ENCODE results near the gene TMX3. TPM values are rescaled to one million over a fixed set of nuclear protein-coding genes. Genes with fewer than 3 reads are reported as not detected.

TMX3 gene
- polyA plus RNA-seq, 1 experiment = 30.3 TPM

DNA sequence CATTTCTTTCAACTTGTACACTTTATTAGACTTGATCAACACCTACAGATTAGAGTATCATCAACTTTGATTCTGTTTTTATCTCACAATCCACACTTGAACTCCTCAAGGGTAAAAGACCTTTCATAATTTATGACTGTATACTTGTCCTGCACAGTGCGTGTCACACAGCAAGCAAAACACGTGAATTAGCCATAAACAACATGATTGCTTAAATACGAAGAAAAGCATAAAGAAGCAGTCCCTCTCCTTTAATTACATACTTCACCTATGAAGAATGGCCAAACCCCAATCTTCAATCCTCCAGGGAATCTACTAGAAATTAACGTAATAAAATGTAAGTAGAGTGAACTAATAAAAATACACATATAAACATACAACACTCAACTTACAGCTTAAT, 13.6 kb downstream of the TMX3 start:
- no peak for DNase-seq (ENCODE audit: low read depth)
- CTCF ChIA-PET = no interaction called here
- no peak overlapping the region for H3K4me3 ChIP-seq (ENCODE audit: low read depth, low read length)
- peaks cover 3% of the 10 kb centered on the region; the same call in 1 of the 2 replicates for H3K36me3 ChIP-seq (ENCODE audit: control insufficient read depth, insufficient read depth, low read length)
- POLR2A ChIA-PET = no interaction called here
- H3K27me3 ChIP-seq (ENCODE audit: control insufficient read depth, insufficient read depth, low read length) = no peaks in the 10 kb centered on the region
- TF ChIP-seq, protein P1, sequence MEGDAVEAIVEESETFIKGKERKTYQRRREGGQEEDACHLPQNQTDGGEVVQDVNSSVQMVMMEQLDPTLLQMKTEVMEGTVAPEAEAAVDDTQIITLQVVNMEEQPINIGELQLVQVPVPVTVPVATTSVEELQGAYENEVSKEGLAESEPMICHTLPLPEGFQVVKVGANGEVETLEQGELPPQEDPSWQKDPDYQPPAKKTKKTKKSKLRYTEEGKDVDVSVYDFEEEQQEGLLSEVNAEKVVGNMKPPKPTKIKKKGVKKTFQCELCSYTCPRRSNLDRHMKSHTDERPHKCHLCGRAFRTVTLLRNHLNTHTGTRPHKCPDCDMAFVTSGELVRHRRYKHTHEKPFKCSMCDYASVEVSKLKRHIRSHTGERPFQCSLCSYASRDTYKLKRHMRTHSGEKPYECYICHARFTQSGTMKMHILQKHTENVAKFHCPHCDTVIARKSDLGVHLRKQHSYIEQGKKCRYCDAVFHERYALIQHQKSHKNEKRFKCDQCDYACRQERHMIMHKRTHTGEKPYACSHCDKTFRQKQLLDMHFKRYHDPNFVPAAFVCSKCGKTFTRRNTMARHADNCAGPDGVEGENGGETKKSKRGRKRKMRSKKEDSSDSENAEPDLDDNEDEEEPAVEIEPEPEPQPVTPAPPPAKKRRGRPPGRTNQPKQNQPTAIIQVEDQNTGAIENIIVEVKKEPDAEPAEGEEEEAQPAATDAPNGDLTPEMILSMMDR (IDR thresholded peaks at IDR 0.05; ENCODE audit: insufficient read depth, low read depth, low read length) = no peak

DNA sequence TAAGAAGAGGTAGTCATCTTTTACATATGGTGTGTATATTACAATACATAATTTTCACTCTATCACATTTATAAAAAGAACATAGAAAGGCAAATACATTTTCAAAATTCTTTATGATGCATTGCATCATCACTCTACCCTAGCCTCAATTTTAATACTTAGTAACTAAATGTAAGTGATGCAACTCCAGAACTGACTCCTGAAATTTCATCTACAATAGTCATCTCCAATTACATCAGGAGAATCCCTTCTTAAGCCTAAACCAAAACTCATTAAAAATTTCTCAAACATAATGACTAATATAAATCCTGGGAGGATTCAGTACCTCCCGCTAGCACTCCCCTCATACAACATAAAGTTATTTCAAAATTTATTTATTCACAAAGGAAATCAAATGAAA, 15.9 kb downstream of the TMX3 start:
- TF ChIP-seq, protein P1 (IDR thresholded peaks at IDR 0.05; ENCODE audit: insufficient read depth, low read depth, low read length) = no peak

DNA sequence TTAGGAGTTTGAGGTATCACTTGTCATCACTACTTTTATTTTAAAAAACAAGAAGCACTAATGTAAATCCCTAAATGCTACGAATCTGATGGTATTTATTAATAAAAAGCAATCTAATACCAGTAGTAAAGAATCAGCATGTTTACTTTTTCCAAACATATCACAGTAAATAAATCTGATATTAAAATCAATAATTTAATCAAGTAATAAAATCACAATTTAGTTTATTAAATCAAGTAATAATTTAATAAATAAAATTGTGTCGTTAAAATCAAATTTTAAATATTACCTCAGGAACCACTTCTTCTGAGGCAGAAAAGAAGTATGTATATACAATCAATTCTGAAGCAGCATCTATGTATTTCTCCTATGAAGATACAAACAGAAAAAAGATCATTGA, 18.0 kb downstream of the TMX3 start:
- Histone ChIP-seq H3K27me3 (ENCODE audit: control insufficient read depth, insufficient read depth, low read length) (no peaks in the 10 kb centered on the region), H3K36me3 (ENCODE audit: control insufficient read depth, insufficient read depth, low read length) (peaks cover 17% of the 10 kb centered on the region), H3K4me3 (ENCODE audit: low read depth, low read length) (no peak overlapping the region)
- ChIA-PET CTCF (no interaction called here), POLR2A (no interaction called here)
- no peak for DNase-seq (ENCODE audit: low read depth)
- TF ChIP-seq, protein P1 (IDR thresholded peaks at IDR 0.05; ENCODE audit: insufficient read depth, low read depth, low read length) = no peak

More for the DNA sequence above, 15.9 kb downstream of the TMX3 start:
- Histone ChIP-seq H3K27me3 (ENCODE audit: control insufficient read depth, insufficient read depth, low read length) (no peaks in the 10 kb centered on the region), H3K36me3 (ENCODE audit: control insufficient read depth, insufficient read depth, low read length) (peaks cover 11% of the 10 kb centered on the region), H3K4me3 (ENCODE audit: low read depth, low read length) (no peak overlapping the region)
- DNase-seq (ENCODE audit: low read depth) = no peak
- CTCF ChIA-PET = no interaction called here
- POLR2A ChIA-PET = no interaction called here

DNA sequence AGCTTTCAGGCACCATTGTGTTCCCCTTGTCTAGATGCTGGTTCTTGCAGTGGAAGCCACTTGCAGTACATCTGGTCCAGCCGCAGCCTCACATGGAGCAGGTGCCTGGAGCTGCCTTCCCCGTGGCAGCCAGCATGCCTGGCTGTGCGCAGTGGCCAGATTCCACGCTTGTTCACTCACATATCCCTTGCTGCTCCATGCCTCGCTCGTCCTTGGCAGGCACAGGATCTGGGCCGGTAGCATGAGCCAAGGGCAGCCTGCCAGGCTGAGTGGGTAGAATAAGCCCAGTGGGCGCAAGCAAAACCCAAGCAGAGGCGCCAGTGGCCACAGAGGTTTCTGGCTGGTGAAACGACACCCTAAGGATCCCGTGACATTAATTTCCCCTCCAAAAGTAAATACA, 20.6 kb downstream of the TMX3 start:
- Histone ChIP-seq H3K4me3 (ENCODE audit: low read depth, low read length) (no peak overlapping the region), H3K36me3 (ENCODE audit: control insufficient read depth, insufficient read depth, low read length) (peaks cover 19% of the 10 kb centered on the region), H3K27me3 (ENCODE audit: control insufficient read depth, insufficient read depth, low read length) (no peaks in the 10 kb centered on the region)
- ChIA-PET POLR2A (no interaction called here), CTCF (no interaction called here)
- DNase-seq (ENCODE audit: low read depth) = no peak
- TF ChIP-seq, protein P1 (IDR thresholded peaks at IDR 0.05; ENCODE audit: insufficient read depth, low read depth, low read length) = no peak

DNA sequence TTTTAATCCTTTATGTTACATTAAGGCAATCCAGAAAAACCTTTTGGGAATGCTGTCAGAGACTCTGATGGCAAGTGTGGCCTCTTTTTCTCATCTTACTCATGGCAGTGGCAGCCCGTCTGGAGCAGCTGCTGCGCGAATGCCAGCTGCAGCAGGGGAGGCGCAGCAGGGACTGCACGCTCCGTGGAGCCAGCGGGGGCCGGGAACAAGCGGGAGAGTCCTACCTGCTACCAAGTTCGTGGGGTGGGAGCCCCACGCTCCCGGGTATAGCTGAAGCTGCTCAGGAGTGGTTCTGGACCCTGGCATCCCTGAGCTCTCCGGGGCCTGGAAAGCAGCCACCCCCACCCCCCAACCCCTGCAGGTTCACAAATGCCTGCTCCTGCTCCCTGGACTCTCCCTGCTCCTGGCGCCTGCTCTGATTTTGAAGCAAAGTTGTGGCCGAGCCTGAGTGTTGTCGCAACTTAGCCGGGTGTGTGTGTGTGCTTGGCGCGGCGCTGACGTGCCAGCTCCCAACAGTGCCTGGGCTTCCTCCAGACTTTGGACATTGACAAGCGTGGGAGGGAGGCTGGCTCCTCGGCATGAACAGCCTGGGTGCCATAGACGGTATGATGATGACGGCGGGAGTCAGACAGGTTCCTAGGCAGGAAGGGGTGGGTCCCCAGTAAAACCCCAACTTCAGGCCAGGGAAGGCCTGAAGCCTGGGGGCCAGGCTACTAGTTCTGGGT, 21.7 kb downstream of the TMX3 start:
- no peak for DNase-seq (ENCODE audit: low read depth)
- TF ChIP-seq, protein P1 (IDR thresholded peaks at IDR 0.05; ENCODE audit: insufficient read depth, low read depth, low read length) = no peak
- CTCF ChIA-PET = no interaction called here
- POLR2A ChIA-PET = no interaction called here
- H3K27me3 ChIP-seq (ENCODE audit: control insufficient read depth, insufficient read depth, low read length) = no peaks in the 10 kb centered on the region
- H3K4me3 ChIP-seq (ENCODE audit: low read depth, low read length) = no peak overlapping the region
- H3K36me3 ChIP-seq (ENCODE audit: control insufficient read depth, insufficient read depth, low read length) = peaks cover 19% of the 10 kb centered on the region

Measured in BJ (cell line).